Heart right ventricle (tissue), 16 donors: ENCODE measurements around the gene GMCL1. TPM values are rescaled to one million over a fixed set of nuclear protein-coding genes. Genes with fewer than 3 reads are reported as not detected.

Source experiments
- ATAC-seq, 8 donors: fragments of 200-7000 bp; cut with Tn5 transposase; one replicate each; pipeline ENCODE4 v1.9.1; 2020; ENCODE audit warnings: mild to moderate bottlenecking in 8 of 8, moderate library complexity in 8 of 8, moderate number of reproducible peaks in 1 of 8
- DNase-seq, 2 donors: peaks; one replicate each; pipeline ENCODE4 v3.0.0-alpha.2; 2020
- H3K27ac ChIP-seq, 10 donors: fragments of 200-600 bp; sonication (generic) in 2 of 10; one replicate each; pipeline versions ENCODE4 v1.5.0 to v1.8.0; 2020 to 2022; ENCODE audit warnings: mild to moderate bottlenecking in 3 of 10
- H3K27me3 ChIP-seq, 7 donors: fragments of 200-600 bp; one replicate each; pipeline ENCODE4 v1.8.0; 2021 to 2022; ENCODE audit warnings: mild to moderate bottlenecking in 2 of 7
- H3K36me3 ChIP-seq, 9 donors: fragments of 200-600 bp; sonication (generic) in 1 of 9; one replicate each; pipeline versions ENCODE4 v1.5.0 to v1.8.0; 2020 to 2022; ENCODE audit warnings: mild to moderate bottlenecking in 2 of 9
- H3K4me1 ChIP-seq, 9 donors: fragments of 200-600 bp; sonication (generic) in 1 of 9; one replicate each; pipeline versions ENCODE4 v1.5.0 to v1.8.0; 2020 to 2022; ENCODE audit warnings: mild to moderate bottlenecking in 4 of 9
- H3K4me3 ChIP-seq, 10 donors: fragments of 200-600 bp; sonication (generic) in 2 of 10; one replicate each; pipeline versions ENCODE4 v1.5.0 to v1.8.0; 2020 to 2022; ENCODE audit warnings: mild to moderate bottlenecking in 7 of 10, moderate library complexity in 2 of 10
- H3K9me3 ChIP-seq, 11 donors: fragments of 200-600 bp in 10 of 11; sonication (generic) in 2 of 11; one replicate each; pipeline versions ENCODE4 v1.5.0 to v1.8.0; 2013 to 2022; ENCODE audit warnings: mild to moderate bottlenecking in 2 of 11, control low read depth in 1 of 11, moderate library complexity in 1 of 11
- WGBS, 2 donors: extraction: QIAGEN DNeasy Blood & Tissue Kit; methylation state at CpG; one replicate each; pipeline ENCODE4 v1.1.7; 2013; ENCODE audit warnings: inconsistent platforms in 1 of 2; 5-methylcytosine and 5-hydroxymethylcytosine counted together
- intact Hi-C, 10 donors: fragments of 100-400 bp; cut with DNase I; formaldehyde crosslinking; loops; one replicate each; pipeline versions ENCODE4 v1.11.1 to v1.14.2; 2022
- polyA plus RNA-seq, 2 donors: library from polyadenylated mRNA; stranded (reverse); fragments of 200-250 nt; gene quantifications; one replicate each; pipeline ENCODE4 v1.2.3, GENCODE V29; 2013
- total RNA-seq, 10 donors: library from RNA; stranded (reverse); fragmentation: NEBNext Ultra II Directional in 3 of 10; extraction: Animal tissue kit (Norgen Biotek cat#: 25700) in 3 of 10; gene quantifications; one replicate each; pipeline versions ENCODE4 v1.2.1 to v1.2.4, GENCODE V29; 2021 to 2023
- TF ChIP-seq, protein P1 (sequence below), 9 donors: fragments of 200-600 bp; sonication (generic) in 2 of 9; IDR thresholded peaks; one replicate each; pipeline versions ENCODE4 v1.5.0 to v1.8.0; 2021 to 2022; ENCODE audit warnings: antibody characterized with exemption in 9 of 9, mild to moderate bottlenecking in 5 of 9, moderate library complexity in 1 of 9
- donor health status: Arrhythmogenic right ventricular cardiomyopathy.
- donor health status: ischemic (EF 13 %, LVEDD 7.1; RV severe dilation, severe dysfunction).
- donor health status: healthy with polysubstance abuse.
- donor health status: DM: no; HTN: yes; CAD: no.
- donor health status: DM: no; HTN: no; CAD: no.
- donor health status: ischemic (EF 25% LVEDD 6.9; RV normal size, moderate dysfunction).
- donor health status: ischemic (EF 25% LVEDD 5.7; RV mildly dilated, moderate dysfunction).
- donor health status: healthy.
- donor health status: DM: yes; HTN: yes; CAD: no.
- donor health status: Ischemic cardiomyopathy.
- donor health status: ischemic (EF 35%, LVEDD 5.7; RV mildly dilated, moderate dysfunction).
- donor health status: nonischemic (EF 11% LVEDD 7.7; RV severe dilation, severe dysfunction).
- donor health status: DM: yes; HTN: yes; CAD: no.
- donor health status: PGD.
- donor health status: ischemic (EF 29% LVEDD 5.4; RV normal size, mild dysfunction).
- donor health status: nonischemic (EF 23%, LVEDD 6.1; RV moderate dilation, normal function).

Gene GMCL1
- total and polyA plus RNA-seq, 12 donors = 2.9 to 8.0 (median 4.8) TPM

GRCh38 chr2:69923116-69923515 lies 93.7 kb downstream of the GMCL1 start:
- Histone ChIP-seq H3K4me3 (no peak overlapping the region), H3K27ac (no peak overlapping the region), H3K36me3 (peaks cover 0 to 99% (median 19%) of the 10 kb centered on the region in 9 donors), H3K9me3 (no peaks in the 10 kb centered on the region), H3K27me3 (no peaks in the 10 kb centered on the region), H3K4me1 (peaks cover 0 to 53% (median 4%) of the 10 kb centered on the region in 9 donors)
- ATAC-seq (no peak), DNase-seq (no peak)
- 95 to 99% methylated on average over 3 of the region's 3 CpGs for WGBS, 2 donors
- intact Hi-C loops = no loop called here
- TF ChIP-seq, protein P1, sequence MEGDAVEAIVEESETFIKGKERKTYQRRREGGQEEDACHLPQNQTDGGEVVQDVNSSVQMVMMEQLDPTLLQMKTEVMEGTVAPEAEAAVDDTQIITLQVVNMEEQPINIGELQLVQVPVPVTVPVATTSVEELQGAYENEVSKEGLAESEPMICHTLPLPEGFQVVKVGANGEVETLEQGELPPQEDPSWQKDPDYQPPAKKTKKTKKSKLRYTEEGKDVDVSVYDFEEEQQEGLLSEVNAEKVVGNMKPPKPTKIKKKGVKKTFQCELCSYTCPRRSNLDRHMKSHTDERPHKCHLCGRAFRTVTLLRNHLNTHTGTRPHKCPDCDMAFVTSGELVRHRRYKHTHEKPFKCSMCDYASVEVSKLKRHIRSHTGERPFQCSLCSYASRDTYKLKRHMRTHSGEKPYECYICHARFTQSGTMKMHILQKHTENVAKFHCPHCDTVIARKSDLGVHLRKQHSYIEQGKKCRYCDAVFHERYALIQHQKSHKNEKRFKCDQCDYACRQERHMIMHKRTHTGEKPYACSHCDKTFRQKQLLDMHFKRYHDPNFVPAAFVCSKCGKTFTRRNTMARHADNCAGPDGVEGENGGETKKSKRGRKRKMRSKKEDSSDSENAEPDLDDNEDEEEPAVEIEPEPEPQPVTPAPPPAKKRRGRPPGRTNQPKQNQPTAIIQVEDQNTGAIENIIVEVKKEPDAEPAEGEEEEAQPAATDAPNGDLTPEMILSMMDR (IDR thresholded peaks at IDR 0.05) = no peak

GRCh38 chr2:69926849-69927515 lies 97.5 kb downstream of the GMCL1 start:
- H3K36me3 ChIP-seq = peaks cover 0 to 91% (median 16%) of the 10 kb centered on the region in 9 donors
- ATAC-seq (peak in 1 of 8 donors; percentile 60), DNase-seq (no peak)
- WGBS, 2 donors = 79 to 94% methylated on average over 3 of the region's 3 CpGs
- H3K27me3 ChIP-seq = no peaks in the 10 kb centered on the region
- no peaks in the 10 kb centered on the region for H3K9me3 ChIP-seq
- H3K4me3 ChIP-seq = no peak overlapping the region
- H3K27ac ChIP-seq = peak overlapping the region in 1 of 10 donors; percentile 67
- intact Hi-C loops = no loop called here
- peaks cover 0 to 73% (median 0%) of the 10 kb centered on the region in 9 donors for H3K4me1 ChIP-seq
- TF ChIP-seq, protein P1 (IDR thresholded peaks at IDR 0.05) = no peak

Other genes with a start within 250 kb of the GMCL1 start
- gene AAK1, start 185.9 kb upstream of the GMCL1 start, total RNA-seq = 100 to 1,000 TPM in 7 of 10 donors, 10 to 100 TPM in 3; 70.2 to 148 (median 125) TPM
- 10 to 100 TPM; 10.1 to 34.2 TPM for gene AAK1, start 185.9 kb upstream of the GMCL1 start, polyA plus RNA-seq
- 10 to 100 TPM; 17.9 to 36.7 (median 26.2) TPM for gene ANXA4, start 87.5 kb upstream of the GMCL1 start, total RNA-seq
- 10 to 100 TPM; 12.0 to 20.2 TPM for gene ANXA4, start 87.5 kb upstream of the GMCL1 start, polyA plus RNA-seq
- gene SNRNP27, start 64.3 kb downstream of the GMCL1 start, total RNA-seq = 10 to 100 TPM; 47.0 to 68.4 (median 53.7) TPM
- gene SNRNP27, start 64.3 kb downstream of the GMCL1 start, polyA plus RNA-seq = 10 to 100 TPM; 34.5 to 56.7 TPM
- gene MXD1, start 85.4 kb downstream of the GMCL1 start, total RNA-seq = 10 to 100 TPM in 2 of 10 donors, 1 to 10 TPM in 8; 4.4 to 11.6 (median 6.6) TPM
- gene MXD1, start 85.4 kb downstream of the GMCL1 start, polyA plus RNA-seq = 1 to 10 TPM; 2.0 to 2.3 TPM
- 1 to 10 TPM in 4 of 10 donors, under 1 TPM in 6; 0.36 to 1.3 (median 0.77) TPM for gene ASPRV1, start 132.0 kb downstream of the GMCL1 start, total RNA-seq
- 1 to 10 TPM; 1.0 to 1.5 TPM for gene ASPRV1, start 132.0 kb downstream of the GMCL1 start, polyA plus RNA-seq